HG03469 (cell line): ENCODE measurements around the gene LINC00237.

Source experiments
- ATAC-seq: cut with Tn5 transposase; IDR thresholded peaks from one replicate; pipeline ENCODE4 v1.9.1; 2021; ENCODE audit warnings: mild to moderate bottlenecking, moderate library complexity, moderate number of reproducible peaks; ENCODE audit not compliant: unreplicated experiment

LINC00237 gene

GRCh38 chr20:21125849-21126580 lies 19.9 kb upstream of the LINC00237 start, which contains the start of gene KIZ:
KIZ (plus strand) TSS chr20:21126082; CDS start chr20:21126116, 34 bp downstream.
- ATAC-seq, result peak; percentile 92

- ATAC-seq, result peak; percentile 4
Measured at GRCh38 chr20:21125072-21125848, 19.1 kb upstream of the LINC00237 start.

GRCh38 chr20:21124190-21124589 lies 18.0 kb upstream of the LINC00237 start:
- ATAC-seq, result no peak

GRCh38 chr20:21118782-21119181 lies 12.6 kb upstream of the LINC00237 start:
- ATAC-seq, result no peak

- no peak for ATAC-seq
Measured at GRCh38 chr20:21118138-21118537, 12.0 kb upstream of the LINC00237 start.

GRCh38 chr20:21117521-21117920 lies 11.4 kb upstream of the LINC00237 start:
- no peak for ATAC-seq

- ATAC-seq, result no peak
Measured at GRCh38 chr20:21114584-21114983, 8.4 kb upstream of the LINC00237 start.

GRCh38 chr20:21113697-21114096 lies 7.5 kb upstream of the LINC00237 start:
- no peak for ATAC-seq

- ATAC-seq, result no peak
Measured at GRCh38 chr20:21111416-21111815, 5.3 kb upstream of the LINC00237 start.

GRCh38 chr20:21110811-21111210 lies 4.7 kb upstream of the LINC00237 start:
- ATAC-seq, result no peak

- ATAC-seq, result no peak
Measured at GRCh38 chr20:21109144-21109543, 3.0 kb upstream of the LINC00237 start.

GRCh38 chr20:21105429-21106170 lies 558 bp downstream of the LINC00237 start:
- no peak for ATAC-seq

- ATAC-seq, result no peak
Measured at GRCh38 chr20:21104921-21105320, 1.2 kb downstream of the LINC00237 start.

GRCh38 chr20:21104466-21104761 lies 1.7 kb downstream of the LINC00237 start:
- no peak for ATAC-seq

GRCh38 chr20:21103582-21104465 lies 2.3 kb downstream of the LINC00237 start:
- no peak for ATAC-seq

GRCh38 chr20:21102603-21103311 lies 3.4 kb downstream of the LINC00237 start:
- ATAC-seq, result no peak

- no peak for ATAC-seq
Measured at GRCh38 chr20:21101932-21102575, 4.1 kb downstream of the LINC00237 start.

GRCh38 chr20:21101453-21101931 lies 4.7 kb downstream of the LINC00237 start:
- no peak for ATAC-seq
